ENCODE data around the gene FDX2.

Gene FDX2

DNA sequence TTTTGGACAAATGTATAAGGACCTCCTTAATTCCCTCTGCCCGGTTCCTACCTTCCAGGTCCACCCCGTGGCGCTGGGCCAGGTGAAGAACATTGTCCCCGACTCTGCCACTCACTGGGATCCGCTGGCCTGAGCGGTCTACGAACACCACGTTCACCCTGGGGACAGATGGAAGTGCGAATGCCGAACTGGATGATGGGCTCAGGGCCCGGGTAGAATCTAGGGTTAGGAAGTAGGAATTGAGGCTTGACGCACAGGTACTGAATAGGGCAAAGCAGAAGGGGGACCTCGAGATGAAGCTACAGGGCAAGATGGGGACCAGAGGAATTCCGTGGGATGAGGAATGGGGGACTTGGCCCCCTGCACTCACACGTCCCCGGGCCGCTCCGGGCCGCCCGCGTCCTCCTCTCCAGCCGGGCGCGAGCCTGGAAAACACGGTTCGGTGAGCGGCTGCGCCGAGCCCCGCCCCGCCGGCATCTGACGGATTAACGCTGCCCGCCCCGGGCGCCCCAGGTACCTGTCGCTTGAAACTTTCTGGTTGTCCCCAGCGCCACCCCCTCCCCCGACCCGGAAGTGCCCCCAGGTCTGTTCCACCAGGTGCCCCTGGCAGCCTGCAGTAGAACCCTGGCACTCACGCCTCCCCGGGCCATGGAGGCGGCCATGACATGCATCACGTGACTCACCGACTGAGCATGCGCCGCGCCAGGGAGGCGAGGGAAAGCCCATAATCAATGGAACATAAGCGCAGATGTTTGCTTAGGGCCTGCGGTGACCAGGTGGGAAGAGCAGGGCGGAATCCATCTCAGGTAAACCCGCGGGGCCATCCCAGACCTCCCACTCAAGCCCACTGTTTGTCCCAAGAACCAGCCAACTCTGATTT, at the start of gene FDX2:
FDX2 (minus strand) TSS at position 681 of the 880 bp plus-strand sequence; CDS start at position 662, 19 bp downstream.
- DNase-seq (ENCODE audit: low spot score): peak; percentile 88
- H3K27ac ChIP-seq: peak within 1 kb of the TSS; percentile 76
- TF ChIP-seq, protein P1, sequence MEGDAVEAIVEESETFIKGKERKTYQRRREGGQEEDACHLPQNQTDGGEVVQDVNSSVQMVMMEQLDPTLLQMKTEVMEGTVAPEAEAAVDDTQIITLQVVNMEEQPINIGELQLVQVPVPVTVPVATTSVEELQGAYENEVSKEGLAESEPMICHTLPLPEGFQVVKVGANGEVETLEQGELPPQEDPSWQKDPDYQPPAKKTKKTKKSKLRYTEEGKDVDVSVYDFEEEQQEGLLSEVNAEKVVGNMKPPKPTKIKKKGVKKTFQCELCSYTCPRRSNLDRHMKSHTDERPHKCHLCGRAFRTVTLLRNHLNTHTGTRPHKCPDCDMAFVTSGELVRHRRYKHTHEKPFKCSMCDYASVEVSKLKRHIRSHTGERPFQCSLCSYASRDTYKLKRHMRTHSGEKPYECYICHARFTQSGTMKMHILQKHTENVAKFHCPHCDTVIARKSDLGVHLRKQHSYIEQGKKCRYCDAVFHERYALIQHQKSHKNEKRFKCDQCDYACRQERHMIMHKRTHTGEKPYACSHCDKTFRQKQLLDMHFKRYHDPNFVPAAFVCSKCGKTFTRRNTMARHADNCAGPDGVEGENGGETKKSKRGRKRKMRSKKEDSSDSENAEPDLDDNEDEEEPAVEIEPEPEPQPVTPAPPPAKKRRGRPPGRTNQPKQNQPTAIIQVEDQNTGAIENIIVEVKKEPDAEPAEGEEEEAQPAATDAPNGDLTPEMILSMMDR (conservative IDR thresholded peaks at IDR 0.05; ENCODE audit: low read depth): no peak
- CTCF ChIA-PET: interaction anchor here (0.6 to 1.0 kb wide), 2 partner anchors 57 to 218 kb away, joined by 3 read pairs; no protein-coding TSS in a partner anchor
- POLR2A ChIA-PET (ENCODE audit: low non-redundant PET): interaction anchor here (0.6 to 0.7 kb wide), 2 partner anchors 18 to 30 kb away, joined by 4 to 5 read pairs; no protein-coding TSS in a partner anchor

DNA sequence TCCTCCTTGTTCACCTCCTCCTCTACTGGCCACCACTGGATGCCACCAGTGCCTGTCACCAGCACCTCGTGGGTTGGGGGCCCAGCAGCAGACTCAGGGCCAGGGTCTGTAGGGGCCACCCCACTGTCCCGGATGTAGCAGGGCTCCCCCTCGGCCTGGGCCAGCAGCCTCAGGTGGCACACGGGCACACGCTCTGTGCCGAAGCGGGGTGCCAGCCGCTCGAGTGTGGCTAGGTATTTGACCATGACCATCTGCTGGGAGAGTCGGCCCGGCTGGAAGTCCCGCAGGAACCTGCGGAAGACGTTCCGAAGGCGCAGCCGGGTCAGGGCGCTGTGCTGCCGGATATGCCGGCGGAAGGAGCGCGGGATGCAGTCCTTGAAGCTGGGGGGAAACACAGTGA, 49.7 kb upstream of the FDX2 start:
- ChIA-PET CTCF (no interaction called here), POLR2A (ENCODE audit: low non-redundant PET) (interaction anchor here (0.6 kb wide), 1 partner anchor 48 kb away, joined by 3 read pairs; no protein-coding TSS in a partner anchor)
- DNase-seq (ENCODE audit: low spot score): no peak
- TF ChIP-seq, protein P1 (conservative IDR thresholded peaks at IDR 0.05; ENCODE audit: low read depth): no peak
- no peak overlapping the region for H3K27ac ChIP-seq

DNA sequence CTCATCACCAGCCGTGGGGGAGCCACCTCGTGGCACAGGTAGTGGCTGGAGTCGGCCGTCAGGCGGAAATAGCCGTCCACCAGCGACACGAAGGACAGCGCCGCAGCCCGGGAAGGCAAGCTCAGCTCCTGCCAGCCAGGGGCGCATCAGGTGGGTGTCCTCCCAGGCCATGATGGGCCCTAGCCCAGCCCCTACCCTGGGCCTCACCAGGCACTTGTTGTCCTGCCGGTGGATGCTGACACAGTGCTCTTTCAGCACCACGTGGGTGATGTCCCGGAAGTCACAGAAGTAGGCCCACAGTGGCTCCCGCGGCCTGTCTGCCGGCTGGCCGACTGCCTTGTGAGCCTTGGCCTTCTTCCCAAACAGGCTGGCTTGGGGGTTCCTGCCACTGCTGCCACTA, 48.8 kb upstream of the FDX2 start:
- no peak for DNase-seq (ENCODE audit: low spot score)
- no peak overlapping the region for H3K27ac ChIP-seq
- CTCF ChIA-PET: interaction anchor here (0.6 kb wide), 1 partner anchor 30 kb away, joined by 3 read pairs; no protein-coding TSS in a partner anchor
- TF ChIP-seq, protein P1 (conservative IDR thresholded peaks at IDR 0.05; ENCODE audit: low read depth): no peak
- POLR2A ChIA-PET (ENCODE audit: low non-redundant PET): interaction anchor here (0.6 kb wide), 1 partner anchor 94 kb away, joined by 7 read pairs; the partner anchor contains the start of gene ICAM1

DNA sequence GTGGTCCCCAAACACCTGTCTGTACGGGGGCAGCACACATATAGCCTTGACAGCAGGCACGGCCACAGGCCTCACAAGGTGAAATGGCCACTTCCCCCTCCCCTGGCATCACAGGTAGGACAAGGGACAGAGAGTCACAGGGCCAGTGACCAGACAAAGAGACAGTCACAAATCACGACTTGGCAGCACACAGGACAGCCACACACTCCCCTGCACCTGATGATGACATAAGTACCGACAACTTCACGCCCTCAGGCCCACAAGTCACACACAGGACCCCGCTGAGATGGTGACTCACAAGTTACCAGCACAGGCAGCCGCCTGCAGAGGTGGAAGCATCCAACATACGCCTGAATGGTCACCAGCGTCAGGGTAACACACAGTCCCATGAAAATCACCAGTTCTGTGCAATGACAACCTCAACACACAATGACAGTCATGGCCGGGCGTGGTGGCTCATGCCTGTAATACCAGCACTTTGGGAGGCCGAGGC, 48.0 kb upstream of the FDX2 start:
- POLR2A ChIA-PET (ENCODE audit: low non-redundant PET): no interaction called here
- 0 out of 2 replicates have a peak overlapping the region, but pooled peaks have one; percentile 2 for H3K27ac ChIP-seq
- CTCF ChIA-PET: interaction anchor here (0.6 kb wide), 1 partner anchor 30 kb away, joined by 3 read pairs; no protein-coding TSS in a partner anchor
- no peak for DNase-seq (ENCODE audit: low spot score)
- TF ChIP-seq, protein P1 (conservative IDR thresholded peaks at IDR 0.05; ENCODE audit: low read depth): no peak

DNA sequence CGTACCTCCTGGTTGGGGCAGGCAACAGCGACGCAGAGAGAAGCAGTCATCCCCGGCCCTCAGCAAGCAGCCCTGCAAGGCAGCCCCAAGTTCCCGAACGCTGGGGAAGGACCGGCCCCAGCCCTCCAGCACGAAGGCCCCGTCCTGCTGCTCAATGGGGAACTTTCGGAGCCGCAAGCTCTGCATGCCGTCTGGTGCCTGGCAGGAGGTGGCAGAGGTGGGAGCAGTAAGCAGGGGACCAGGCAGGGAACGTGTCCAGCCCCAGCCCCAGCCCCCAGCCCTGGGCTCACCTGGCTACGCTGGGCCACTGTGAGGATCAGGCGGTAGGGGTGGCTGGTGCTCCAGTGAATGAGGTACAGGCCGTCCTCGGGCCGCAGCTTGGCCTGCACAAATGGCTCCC, 46.4 kb upstream of the FDX2 start:
- POLR2A ChIA-PET (ENCODE audit: low non-redundant PET): no interaction called here
- TF ChIP-seq, protein P1 (conservative IDR thresholded peaks at IDR 0.05; ENCODE audit: low read depth): no peak

DNA sequence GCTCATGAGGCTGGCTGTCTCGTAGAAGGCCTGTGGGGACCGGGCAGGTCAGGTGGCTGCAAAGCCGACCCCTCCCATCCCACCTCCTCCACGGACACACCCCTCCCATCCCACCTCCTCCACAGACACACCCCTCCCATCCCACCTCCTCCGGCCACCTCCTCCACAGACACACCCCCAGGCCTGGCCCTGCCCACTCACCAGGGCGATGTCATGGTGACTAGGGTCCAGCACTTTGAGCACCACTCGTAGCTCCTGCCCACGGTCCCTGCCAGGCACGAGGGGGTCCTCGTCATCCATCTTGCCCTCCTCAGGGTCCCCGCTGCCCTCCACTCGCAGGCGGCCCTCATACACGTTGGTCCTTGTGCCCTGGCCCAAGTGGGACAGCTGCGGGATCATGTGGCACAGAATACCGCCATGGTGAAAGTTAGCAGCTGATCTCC, 45.8 kb upstream of the FDX2 start:
- ChIA-PET POLR2A (ENCODE audit: low non-redundant PET) (no interaction called here), CTCF (no interaction called here)
- TF ChIP-seq, protein P1 (conservative IDR thresholded peaks at IDR 0.05; ENCODE audit: low read depth): no peak
- DNase-seq (ENCODE audit: low spot score): no peak
- no peak overlapping the region for H3K27ac ChIP-seq

More for the DNA sequence above, 46.4 kb upstream of the FDX2 start:
- DNase-seq (ENCODE audit: low spot score): no peak
- no peak overlapping the region for H3K27ac ChIP-seq
- CTCF ChIA-PET: no interaction called here

Data from RWPE1 (cell line).